ENCODE measurements around the gene LRRC45. TPM values are rescaled to one million over a fixed set of nuclear protein-coding genes. Genes with fewer than 3 reads are reported as not detected.

Gene LRRC45
- total and polyA plus RNA-seq, 2 donors (not counting 1 experiment from before 2014, with no cell fraction given) = 2.3 to 9.9 TPM

- no peaks in the 10 kb centered on the region for H4K20me1 ChIP-seq (ENCODE audit: control insufficient read depth, extremely low read depth, insufficient read depth, low read length)
- H3K4me3 ChIP-seq (replicated peaks in 1 of 4; ENCODE audit: control extremely low read depth in 1 of 4, insufficient read depth in 1 of 4, low read depth in 3 of 4, low read length in 4 of 4) = no peak overlapping the region
- no peak overlapping the region for H3K27ac ChIP-seq (ENCODE audit: insufficient read depth, low read length)
- DNase-seq (ENCODE audit: low read depth in 2 of 2) = no peak
- no peak overlapping the region for H3K4me2 ChIP-seq (ENCODE audit: extremely low read depth, insufficient read depth, low read length)
- TF ChIP-seq EZH2 (IDR thresholded peaks at IDR 0.05; ENCODE audit: low read length, missing control alignments) (no peak), CTCF (conservative IDR thresholded peaks at IDR 0.05 in 1 of 2, IDR thresholded peaks at IDR 0.05 in 1 of 2; ENCODE audit: low read depth in 1 of 2, low read length in 2 of 2) (no peak)
- H3K9me3 ChIP-seq (ENCODE audit: control insufficient read depth, insufficient read depth, low read depth, low read length) = no peaks in the 10 kb centered on the region
- H3K9ac ChIP-seq (ENCODE audit: insufficient read depth, low read length) = no peak overlapping the region
- no peaks in the 10 kb centered on the region for H3K27me3 ChIP-seq (ENCODE audit: control insufficient read depth, insufficient read depth, low read length)
- peaks cover 22% of the 10 kb centered on the region for H3K36me3 ChIP-seq (ENCODE audit: control insufficient read depth, insufficient read depth, low read length)
- no peak overlapping the region for H2AFZ ChIP-seq (ENCODE audit: low read length)
- H3K79me2 ChIP-seq (ENCODE audit: control insufficient read depth, insufficient read depth, low read length) = peaks cover 5% of the 10 kb centered on the region
- peaks cover 3% of the 10 kb centered on the region for H3K4me1 ChIP-seq (ENCODE audit: control insufficient read depth, extremely low read depth, insufficient read depth, low read length)
Measured at GRCh38 chr17:82047379-82047778, 24.3 kb downstream of the LRRC45 start.

- DNase-seq (ENCODE audit: low read depth in 2 of 2) = no peak
- Histone ChIP-seq H4K20me1 (ENCODE audit: control insufficient read depth, extremely low read depth, insufficient read depth, low read length) (no peaks in the 10 kb centered on the region), H3K9ac (ENCODE audit: insufficient read depth, low read length) (no peak overlapping the region), H3K27ac (ENCODE audit: insufficient read depth, low read length) (no peak overlapping the region), H3K27me3 (ENCODE audit: control insufficient read depth, insufficient read depth, low read length) (no peaks in the 10 kb centered on the region), H3K9me3 (ENCODE audit: control insufficient read depth, insufficient read depth, low read depth, low read length) (no peaks in the 10 kb centered on the region), H3K36me3 (ENCODE audit: control insufficient read depth, insufficient read depth, low read length) (peaks cover 22% of the 10 kb centered on the region), H3K79me2 (ENCODE audit: control insufficient read depth, insufficient read depth, low read length) (peaks cover 12% of the 10 kb centered on the region), H3K4me2 (ENCODE audit: extremely low read depth, insufficient read depth, low read length) (no peak overlapping the region), H2AFZ (ENCODE audit: low read length) (no peak overlapping the region), H3K4me1 (ENCODE audit: control insufficient read depth, extremely low read depth, insufficient read depth, low read length) (peaks cover 4% of the 10 kb centered on the region), H3K4me3 (replicated peaks in 1 of 4; ENCODE audit: control extremely low read depth in 1 of 4, insufficient read depth in 1 of 4, low read depth in 3 of 4, low read length in 4 of 4) (no peak overlapping the region)
- TF ChIP-seq CTCF (conservative IDR thresholded peaks at IDR 0.05 in 1 of 2, IDR thresholded peaks at IDR 0.05 in 1 of 2; ENCODE audit: low read depth in 1 of 2, low read length in 2 of 2) (no peak), EZH2 (IDR thresholded peaks at IDR 0.05; ENCODE audit: low read length, missing control alignments) (no peak)
Measured at GRCh38 chr17:82047914-82048570, 24.9 kb downstream of the LRRC45 start.

GRCh38 chr17:82048571-82048971 lies 25.5 kb downstream of the LRRC45 start:
- Histone ChIP-seq H3K27ac (ENCODE audit: insufficient read depth, low read length) (no peak overlapping the region), H3K36me3 (ENCODE audit: control insufficient read depth, insufficient read depth, low read length) (peaks cover 22% of the 10 kb centered on the region), H2AFZ (ENCODE audit: low read length) (no peak overlapping the region), H3K4me1 (ENCODE audit: control insufficient read depth, extremely low read depth, insufficient read depth, low read length) (peaks cover 7% of the 10 kb centered on the region), H4K20me1 (ENCODE audit: control insufficient read depth, extremely low read depth, insufficient read depth, low read length) (no peaks in the 10 kb centered on the region), H3K4me3 (replicated peaks in 1 of 4; ENCODE audit: control extremely low read depth in 1 of 4, insufficient read depth in 1 of 4, low read depth in 3 of 4, low read length in 4 of 4) (no peak overlapping the region), H3K9me3 (ENCODE audit: control insufficient read depth, insufficient read depth, low read depth, low read length) (no peaks in the 10 kb centered on the region), H3K9ac (ENCODE audit: insufficient read depth, low read length) (no peak overlapping the region), H3K27me3 (ENCODE audit: control insufficient read depth, insufficient read depth, low read length) (no peaks in the 10 kb centered on the region), H3K79me2 (ENCODE audit: control insufficient read depth, insufficient read depth, low read length) (peaks cover 17% of the 10 kb centered on the region), H3K4me2 (ENCODE audit: extremely low read depth, insufficient read depth, low read length) (no peak overlapping the region)
- no peak for TF ChIP-seq EZH2 (IDR thresholded peaks at IDR 0.05; ENCODE audit: low read length, missing control alignments)
- no peak for TF ChIP-seq CTCF (conservative IDR thresholded peaks at IDR 0.05 in 1 of 2, IDR thresholded peaks at IDR 0.05 in 1 of 2; ENCODE audit: low read depth in 1 of 2, low read length in 2 of 2)
- DNase-seq (ENCODE audit: low read depth in 2 of 2) = no peak
